Femur (tissue), 1 donor: ENCODE measurements around the gene RIPOR2.
"Not testable (repeated sequence)": the region's sequence is repeated elsewhere in the genome, so short reads cannot be mapped to it uniquely, and the experiment has no call there.

ENCODE experiments used
- DNase-seq: peaks from one replicate; pipeline ENCODE4 v3.0.0-alpha.2; 2017

RIPOR2 gene

GRCh38 chr6:24757611-24758010, 178.1 kb downstream of the RIPOR2 start:
- DNase-seq = no peak

DNA sequence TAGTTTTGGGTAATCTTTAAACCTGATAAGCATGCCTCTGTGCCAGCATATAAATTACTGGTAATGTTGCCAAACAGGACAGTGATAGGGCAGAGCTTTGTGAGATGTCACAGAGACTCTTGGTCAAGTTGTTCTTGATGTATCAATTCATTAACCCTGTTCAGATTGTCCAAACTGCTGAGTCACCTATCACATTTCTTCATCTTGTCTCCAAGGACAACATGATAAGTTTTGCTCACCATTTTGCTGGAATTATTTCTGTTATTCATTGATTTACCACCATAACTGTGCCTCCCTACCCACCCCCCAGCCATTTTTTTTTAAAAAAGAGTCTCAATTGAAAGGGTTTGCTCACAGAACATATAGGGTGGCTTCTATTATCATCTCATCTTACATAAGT, 180.5 kb downstream of the RIPOR2 start:
- no peak for DNase-seq

- DNase-seq = not testable (repeated sequence)
Measured at GRCh38 chr6:24754378-24754777, 181.4 kb downstream of the RIPOR2 start.
